OCI-LY7 (cell line): ENCODE results near the gene GIPC3. TPM values are rescaled to one million over a fixed set of nuclear protein-coding genes. Genes with fewer than 3 reads are reported as not detected.
A peak's percentile ranks its signal among the peaks of the same experiment; 100 is the strongest.

Source experiments
- BruUV-seq: library from RNA; stranded (reverse); fragments of 400-500 nt; replicated peaks from 2 replicates; lab custom pipeline; 2021; lab: Mats Ljungman, UMichigan
- CTCF ChIA-PET: fragments of 300-600 bp; sonication (Branson Sonifier 250); formaldehyde crosslinking; loops from one replicate; lab custom pipeline; 2022; ENCODE audit warnings: antibody characterized with exemption; ENCODE audit not compliant: unreplicated experiment; lab: Charles Lee
- POLR2A ChIA-PET: fragments of 300-600 bp; sonication (Branson Sonifier 250); formaldehyde crosslinking; loops from one replicate; lab custom pipeline; 2022; ENCODE audit warnings: antibody characterized with exemption; lab: Charles Lee
- DNase-seq: peaks from one replicate; pipeline ENCODE4 v3.0.0-alpha.2; 2015; ENCODE audit warnings: low spot score
- H2AFZ ChIP-seq: fragments of 200-600 bp; sonication (generic), shearing (Covaris generic); 2 replicates; pipeline ENCODE4 v1.6.1; 2014; ENCODE audit warnings: mild to moderate bottlenecking, antibody characterized with exemption, low read length, moderate library complexity
- H3K27ac ChIP-seq: fragments of 200-600 bp; sonication (generic); 2 replicates; pipeline ENCODE4 v1.5.1; 2014; ENCODE audit warnings: mixed run types, low read depth, mild to moderate bottlenecking, moderate library complexity, low read length, inconsistent platforms; ENCODE audit not compliant: poor library complexity, severe bottlenecking
- H3K36me3 ChIP-seq: fragments of 200-600 bp; sonication (generic); 2 replicates; pipeline ENCODE4 v1.6.1; 2014; ENCODE audit warnings: mild to moderate bottlenecking, antibody characterized with exemption, low read length, moderate library complexity, mixed read lengths; ENCODE audit not compliant: insufficient read depth
- H3K4me1 ChIP-seq: fragments of 200-600 bp; sonication (generic); 2 replicates; pipeline ENCODE4 v1.5.1; 2014; ENCODE audit warnings: mild to moderate bottlenecking, low read length; ENCODE audit not compliant: insufficient read depth, poor library complexity, severe bottlenecking
- H3K4me2 ChIP-seq: fragments of 200-600 bp; sonication (generic); 2 replicates; pipeline ENCODE4 v1.6.1; 2014; ENCODE audit warnings: mild to moderate bottlenecking, low read length
- H3K4me3 ChIP-seq: fragments of 200-600 bp; sonication (generic); 2 replicates; pipeline ENCODE4 v1.5.1; 2014; ENCODE audit warnings: mild to moderate bottlenecking, low read depth, low read length; ENCODE audit not compliant: poor library complexity, severe bottlenecking
- H3K79me2 ChIP-seq: fragments of 200-600 bp; sonication (generic); 2 replicates; pipeline ENCODE4 v1.6.1; 2016; ENCODE audit warnings: low read depth, mild to moderate bottlenecking, low read length, moderate library complexity, mixed read lengths; ENCODE audit not compliant: insufficient read depth
- H3K9me2 ChIP-seq: fragments of 200-600 bp; sonication (generic); 2 replicates; pipeline ENCODE4 v1.6.1; 2016; ENCODE audit warnings: mild to moderate bottlenecking, low read length, mixed read lengths; ENCODE audit not compliant: insufficient read depth
- H3K9me3 ChIP-seq: fragments of 200-600 bp; sonication (generic); 2 replicates; pipeline ENCODE4 v1.6.1; 2014; ENCODE audit warnings: mild to moderate bottlenecking, mixed run types, low read length, mixed read lengths
- H4K20me1 ChIP-seq: fragments of 200-600 bp; sonication (generic); 2 replicates; pipeline ENCODE4 v1.6.1; 2014; ENCODE audit warnings: mild to moderate bottlenecking, antibody characterized with exemption, low read length, moderate library complexity, mixed read lengths; ENCODE audit not compliant: insufficient read depth
- CTCF ChIP-seq: fragments of 200-600 bp; sonication (generic); conservative IDR thresholded peaks from 2 replicates; pipeline ENCODE4 v1.5.1; 2014; ENCODE audit warnings: mild to moderate bottlenecking, antibody characterized with exemption, low read length, moderate library complexity, mixed read lengths
- EZH2phosphoT487 ChIP-seq: fragments of 200-600 bp; sonication (generic); IDR thresholded peaks from 2 replicates; pipeline ENCODE4 v1.6.1; 2018; ENCODE audit warnings: low read depth, borderline replicate concordance, mild to moderate bottlenecking, mixed run types, antibody characterized with exemption, low read length, moderate library complexity, mixed read lengths
- intact Hi-C: fragments of 100-400 bp; cut with micrococcal nuclease; formaldehyde crosslinking; loops from one replicate; pipeline ENCODE4 v1.10.0; 2022; ENCODE audit not compliant: unreplicated experiment
- total RNA-seq, 2 experiments: library from RNA; depleted of rRNA in 1 of 2; stranded (reverse); fragments of >200 nt in 1 of 2; shearing (Covaris generic) in 1 of 2; gene quantifications; 2 replicates each; pipeline ENCODE4 v1.2.3, GENCODE V29; 2014 to 2022

GIPC3 gene
- total RNA-seq, 2 experiments from 2014 or later = not detected

DNA sequence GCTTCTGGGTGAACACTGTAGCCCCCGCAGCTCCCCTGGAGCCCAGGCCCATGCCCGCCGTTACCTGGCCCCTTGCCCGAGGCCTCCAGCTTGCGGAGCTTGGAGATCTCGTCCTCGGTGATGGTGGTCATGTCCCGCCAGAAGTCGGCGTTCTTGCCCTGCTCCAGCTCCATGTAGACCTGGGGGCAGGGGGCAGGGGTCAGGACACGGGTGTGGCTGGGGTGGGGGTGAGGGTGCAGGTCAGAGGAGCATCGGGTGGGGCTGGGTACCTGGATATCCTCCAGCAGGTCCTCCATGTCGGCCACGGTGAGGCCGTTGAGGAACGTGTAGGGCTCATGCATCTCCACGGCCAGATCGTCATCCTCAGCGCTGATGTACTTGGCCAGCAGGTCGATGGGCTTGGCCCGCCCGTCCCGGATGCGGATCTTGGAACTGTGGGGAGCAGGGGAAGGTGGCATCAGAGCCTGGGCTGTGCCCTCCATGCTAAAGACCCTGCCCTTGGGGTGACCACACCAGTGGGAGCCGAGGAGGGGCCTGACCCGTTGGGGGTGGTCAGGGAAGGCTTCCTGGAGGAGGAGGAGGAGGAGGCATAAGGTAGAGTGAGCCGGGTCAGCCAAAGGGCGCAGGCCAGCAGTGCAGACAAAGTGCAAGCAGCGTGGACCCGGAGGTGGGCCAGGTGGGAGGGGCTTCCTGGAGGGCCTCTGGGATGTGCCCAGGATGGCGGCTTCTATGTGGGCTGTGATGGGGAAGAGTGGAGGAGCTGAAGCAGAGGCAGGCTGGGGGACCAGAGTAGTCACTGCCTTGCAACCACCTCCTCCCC, 33.7 kb downstream of the GIPC3 start:
- intact Hi-C loops = loop anchor here (5.0 kb wide), 1 partner anchor 72 kb away; no protein-coding TSS in a partner anchor
- Histone ChIP-seq H2AFZ (no peak overlapping the region), H3K79me2 (no peaks in the 10 kb centered on the region), H3K9me3 (no peaks in the 10 kb centered on the region), H4K20me1 (no peaks in the 10 kb centered on the region), H3K4me1 (no peaks in the 10 kb centered on the region), H3K9me2 (no peaks in the 10 kb centered on the region), H3K4me3 (no peak overlapping the region), H3K4me2 (no peak overlapping the region), H3K36me3 (peaks cover 40% of the 10 kb centered on the region), H3K27ac (no peak overlapping the region)
- peak; percentile 22; the same call in 1 of the 2 replicates for TF ChIP-seq CTCF
- no peak for TF ChIP-seq EZH2phosphoT487
- ChIA-PET CTCF (interaction anchor here (0.6 kb wide), 1 partner anchor 32 kb away, joined by 4 read pairs; no protein-coding TSS in a partner anchor), POLR2A (interaction anchor here (0.7 kb wide), 1 partner anchor 74 kb away, joined by 3 read pairs; no protein-coding TSS in a partner anchor)
- DNase-seq = no peak
- BruUV-seq = no TSS peak

DNA sequence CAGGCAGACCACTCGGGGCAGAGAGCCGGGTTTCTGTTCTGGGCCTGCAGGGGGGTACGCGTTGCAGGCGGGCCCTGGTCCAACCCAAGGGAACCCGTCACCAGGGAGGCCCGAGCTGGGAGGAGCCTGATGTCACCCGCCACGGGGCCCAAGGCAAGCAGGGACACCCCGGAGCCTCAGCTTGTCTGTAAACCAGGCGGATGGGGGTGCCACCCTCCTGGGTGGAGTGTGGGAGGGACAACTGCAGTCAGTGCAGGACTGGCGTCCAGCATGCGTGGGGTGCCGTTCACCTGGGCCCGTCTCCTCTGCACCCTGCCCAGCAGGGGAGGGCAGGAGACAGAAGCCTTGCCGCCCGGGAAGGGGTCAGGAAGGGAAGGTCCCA, 34.3 kb downstream of the GIPC3 start:
- Histone ChIP-seq H3K9me2 (no peaks in the 10 kb centered on the region), H3K36me3 (peaks cover 40% of the 10 kb centered on the region), H2AFZ (no peak overlapping the region), H3K4me3 (no peak overlapping the region), H3K79me2 (peaks cover 3% of the 10 kb centered on the region; the same call in 1 of the 2 replicates), H3K4me1 (no peaks in the 10 kb centered on the region), H3K4me2 (no peak overlapping the region), H3K27ac (no peak overlapping the region), H3K9me3 (no peaks in the 10 kb centered on the region), H4K20me1 (no peaks in the 10 kb centered on the region)
- ChIA-PET POLR2A (no interaction called here), CTCF (no interaction called here)
- TF ChIP-seq CTCF (no peak), EZH2phosphoT487 (no peak)
- no TSS peak for BruUV-seq
- intact Hi-C loops = loop anchor here (5.0 kb wide), 1 partner anchor 72 kb away; no protein-coding TSS in a partner anchor
- no peak for DNase-seq
